A204.1 (cell line): ENCODE measurements around the gene TAF3.
"Not testable (repeated sequence)": the region's sequence is repeated elsewhere in the genome, so short reads cannot be mapped to it uniquely, and the experiment has no call there.

Experiments
- FAIRE-seq: peaks from 2 replicates; lab custom pipeline; 2012; peaks lifted over from hg19 to GRCh38; lab: Jason Lieb, UNC

TAF3 gene

GRCh38 chr10:7971949-7972348, 153.6 kb downstream of the TAF3 start:
- FAIRE-seq, result no peak

- no peak for FAIRE-seq
These were observed 154.1 kb downstream of the TAF3 start for GRCh38 chr10:7972367-7972766.

- no peak for FAIRE-seq
These were observed 161.9 kb downstream of the TAF3 start for GRCh38 chr10:7980196-7980595.

GRCh38 chr10:7982727-7983126, 164.4 kb downstream of the TAF3 start:
- FAIRE-seq, result no peak

GRCh38 chr10:7984325-7984724, 166.0 kb downstream of the TAF3 start:
- FAIRE-seq, result no peak

GRCh38 chr10:7984896-7985295, 166.6 kb downstream of the TAF3 start:
- no peak for FAIRE-seq

GRCh38 chr10:7986851-7987250, 168.5 kb downstream of the TAF3 start:
- no peak for FAIRE-seq

- no peak for FAIRE-seq
These were observed 170.7 kb downstream of the TAF3 start for GRCh38 chr10:7988989-7989388.

- FAIRE-seq, result no peak
These were observed 180.5 kb downstream of the TAF3 start for GRCh38 chr10:7998831-7999230.

GRCh38 chr10:8004469-8005000, 186.2 kb downstream of the TAF3 start:
- FAIRE-seq, result no peak

GRCh38 chr10:8006274-8006999, 188.1 kb downstream of the TAF3 start:
- no peak for FAIRE-seq

- FAIRE-seq, result no peak
These were observed 190.7 kb downstream of the TAF3 start for GRCh38 chr10:8009031-8009430.

GRCh38 chr10:8013006-8013405, 194.7 kb downstream of the TAF3 start:
- no peak for FAIRE-seq

- FAIRE-seq, result no peak
These were observed 195.3 kb downstream of the TAF3 start for GRCh38 chr10:8013619-8014018.

GRCh38 chr10:8014649-8015048, 196.3 kb downstream of the TAF3 start:
- no peak for FAIRE-seq

- no peak for FAIRE-seq
These were observed 199.0 kb downstream of the TAF3 start for GRCh38 chr10:8017277-8017676.

GRCh38 chr10:8023321-8023720, 205.0 kb downstream of the TAF3 start:
- no peak for FAIRE-seq

GRCh38 chr10:8023851-8024250, 205.5 kb downstream of the TAF3 start:
- FAIRE-seq, result no peak

- no peak for FAIRE-seq
These were observed 208.3 kb downstream of the TAF3 start for GRCh38 chr10:8026349-8027259.

- FAIRE-seq, result not testable (repeated sequence)
These were observed 212.9 kb downstream of the TAF3 start for GRCh38 chr10:8031211-8031610.

- FAIRE-seq, result no peak
These were observed 214.3 kb downstream of the TAF3 start for GRCh38 chr10:8032558-8032957.

- no peak for FAIRE-seq
These were observed 215.6 kb downstream of the TAF3 start for GRCh38 chr10:8033812-8034465.
